AG09319 (cell line): Measurements from ENCODE around the gene PRCP.

Source experiments
- DNase-seq: peaks from one replicate; pipeline ENCODE4 v3.0.0-alpha.2; 2010; ENCODE audit warnings: low read depth; ENCODE audit errors: extremely low read depth
- TF ChIP-seq, protein P1 (sequence below): IDR thresholded peaks from 2 replicates; pipeline ENCODE4 v1.5.1; 2011; ENCODE audit warnings: low read depth, mild to moderate bottlenecking, inconsistent platforms, low read length, moderate library complexity

The PRCP gene

DNA sequence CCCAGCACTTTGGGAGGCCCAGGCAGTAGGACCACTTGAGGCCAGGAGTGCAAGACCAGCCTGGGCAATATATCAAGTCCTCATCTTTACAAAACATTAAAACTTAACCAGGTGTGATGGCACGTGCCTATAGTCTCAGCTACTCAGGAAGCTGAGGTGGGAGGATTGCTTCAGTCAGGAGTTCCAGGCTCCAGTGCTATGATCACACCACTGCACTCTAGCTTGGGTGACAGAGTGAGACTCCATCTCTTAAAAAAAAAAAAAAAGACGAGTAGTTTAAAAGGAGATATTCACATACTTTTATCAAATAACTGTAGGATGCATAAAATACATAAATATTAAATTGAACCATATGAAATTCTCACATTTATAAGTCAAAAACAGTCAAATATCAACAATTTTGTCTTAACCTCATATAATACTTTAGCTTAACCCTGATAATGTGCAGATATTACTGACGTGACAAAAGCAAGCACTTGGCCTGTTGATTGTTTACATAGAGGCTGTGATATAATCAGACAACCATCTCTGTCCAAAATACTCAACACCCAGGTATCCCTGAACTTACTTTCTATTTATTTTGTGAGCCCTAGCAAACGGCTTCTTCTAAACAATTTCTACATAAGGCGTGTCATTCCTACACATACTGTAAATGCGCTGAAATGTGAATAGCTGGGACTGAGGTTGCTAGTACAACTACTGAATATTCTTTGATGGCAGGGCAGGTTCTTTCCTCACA, 57.0 kb downstream of the PRCP start:
- no peak for DNase-seq
- TF ChIP-seq, protein P1, sequence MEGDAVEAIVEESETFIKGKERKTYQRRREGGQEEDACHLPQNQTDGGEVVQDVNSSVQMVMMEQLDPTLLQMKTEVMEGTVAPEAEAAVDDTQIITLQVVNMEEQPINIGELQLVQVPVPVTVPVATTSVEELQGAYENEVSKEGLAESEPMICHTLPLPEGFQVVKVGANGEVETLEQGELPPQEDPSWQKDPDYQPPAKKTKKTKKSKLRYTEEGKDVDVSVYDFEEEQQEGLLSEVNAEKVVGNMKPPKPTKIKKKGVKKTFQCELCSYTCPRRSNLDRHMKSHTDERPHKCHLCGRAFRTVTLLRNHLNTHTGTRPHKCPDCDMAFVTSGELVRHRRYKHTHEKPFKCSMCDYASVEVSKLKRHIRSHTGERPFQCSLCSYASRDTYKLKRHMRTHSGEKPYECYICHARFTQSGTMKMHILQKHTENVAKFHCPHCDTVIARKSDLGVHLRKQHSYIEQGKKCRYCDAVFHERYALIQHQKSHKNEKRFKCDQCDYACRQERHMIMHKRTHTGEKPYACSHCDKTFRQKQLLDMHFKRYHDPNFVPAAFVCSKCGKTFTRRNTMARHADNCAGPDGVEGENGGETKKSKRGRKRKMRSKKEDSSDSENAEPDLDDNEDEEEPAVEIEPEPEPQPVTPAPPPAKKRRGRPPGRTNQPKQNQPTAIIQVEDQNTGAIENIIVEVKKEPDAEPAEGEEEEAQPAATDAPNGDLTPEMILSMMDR = no peak

DNA sequence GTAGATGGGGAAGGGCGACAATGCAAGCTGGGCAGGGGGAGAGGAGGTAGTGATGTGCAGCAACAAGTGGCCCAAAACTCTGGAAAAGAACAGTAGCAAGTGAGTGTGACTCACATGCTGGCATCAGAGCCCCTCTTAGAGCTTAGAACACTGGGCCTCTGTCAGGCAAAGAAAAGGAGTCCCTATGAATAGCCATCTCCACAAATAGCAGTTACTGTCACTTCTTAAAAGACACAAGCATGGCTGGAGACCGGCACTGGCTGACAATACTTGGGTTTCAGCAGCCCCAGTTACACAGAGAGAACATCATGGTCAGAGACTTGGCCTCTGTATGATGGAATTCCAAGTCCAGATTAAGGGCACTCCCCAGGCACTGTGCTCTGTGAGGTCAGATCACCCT, 58.2 kb downstream of the PRCP start:
- TF ChIP-seq, protein P1 = no peak
- no peak for DNase-seq

- TF ChIP-seq, protein P1 = no peak
- DNase-seq = no peak
Measured at GRCh38 chr11:82837650-82838049, 62.6 kb downstream of the PRCP start.

DNA sequence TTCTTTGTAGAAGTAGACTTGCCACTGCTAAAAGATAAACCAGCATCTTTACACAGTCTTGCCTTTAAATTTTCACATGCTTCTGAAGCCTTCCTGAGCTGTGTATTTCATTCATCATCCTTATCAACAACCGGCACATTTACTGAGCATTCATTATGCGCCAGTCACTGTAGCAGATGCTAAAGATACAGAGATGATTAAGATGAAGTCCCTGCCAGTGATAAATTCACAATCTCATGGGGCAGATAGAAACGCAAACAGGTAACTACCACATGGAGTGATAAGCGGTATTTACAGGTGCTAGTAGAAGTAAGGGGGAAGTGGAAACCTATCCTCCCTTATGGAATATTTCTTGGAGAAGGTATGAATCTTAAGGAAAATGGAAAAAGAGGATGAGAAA, 67.2 kb downstream of the PRCP start:
- no peak for DNase-seq
- TF ChIP-seq, protein P1 = no peak

GRCh38 chr11:82831364-82831763, 68.9 kb downstream of the PRCP start:
- TF ChIP-seq, protein P1 = no peak
- DNase-seq = no peak

DNA sequence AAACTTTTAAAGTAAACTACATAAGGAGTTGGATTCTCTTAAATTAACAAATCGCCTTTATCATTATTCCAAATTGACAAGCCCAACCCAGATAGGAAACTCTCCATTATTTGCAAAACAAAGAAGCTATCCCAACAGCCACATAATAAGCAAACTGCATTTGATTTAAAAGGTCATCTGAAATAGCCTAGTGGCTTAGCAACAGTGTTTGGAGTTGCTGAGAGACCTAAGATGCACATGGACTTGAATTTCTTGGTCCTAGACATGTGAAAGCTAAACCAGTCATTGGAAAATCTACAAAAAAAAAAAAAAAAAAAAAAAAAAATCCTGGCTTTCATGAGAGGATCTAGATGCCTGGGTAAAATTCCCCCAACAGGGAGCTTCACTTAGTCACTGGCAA, 69.5 kb downstream of the PRCP start:
- DNase-seq = no peak
- TF ChIP-seq, protein P1 = no peak

GRCh38 chr11:82829101-82829500, 71.1 kb downstream of the PRCP start:
- no peak for DNase-seq
- TF ChIP-seq, protein P1 = no peak
